PC-3 (cell line): Measurements from ENCODE around the gene NCMAP. TPM values are rescaled to one million over a fixed set of nuclear protein-coding genes. Genes with fewer than 3 reads are reported as not detected.

Experiments used
- ATAC-seq: fragments of 200-7000 bp; cut with Tn5 transposase; 2 replicates; pipeline ENCODE4 v1.9.1; 2020; ENCODE audit warnings: mild to moderate bottlenecking, moderate library complexity
- BruUV-seq: library from RNA; stranded (reverse); fragments of 400-500 nt; replicated peaks from 2 replicates; lab custom pipeline; 2021; lab: Mats Ljungman, UMichigan
- CTCF ChIA-PET: fragments of 300-600 bp; sonication (Branson Sonifier 250); formaldehyde crosslinking; loops from one replicate; lab custom pipeline; 2022; ENCODE audit warnings: antibody characterized with exemption; lab: Charles Lee
- POLR2A ChIA-PET: fragments of 300-600 bp; sonication (Branson Sonifier 250); formaldehyde crosslinking; loops from one replicate; lab custom pipeline; 2022; ENCODE audit warnings: antibody characterized with exemption; ENCODE audit not compliant: unreplicated experiment; lab: Charles Lee
- DNase-seq: peaks from one replicate; pipeline ENCODE4 v3.0.0-alpha.2; 2015
- H2AFZ ChIP-seq: fragments of 300-600 bp; sonication (generic); 2 replicates; pipeline ENCODE4 v1.6.0; 2016; ENCODE audit warnings: antibody characterized with exemption, low read length
- H3F3A ChIP-seq: fragments of 300-600 bp; sonication (generic); one replicate; pipeline ENCODE4 v1.6.0; 2017; ENCODE audit warnings: antibody characterized with exemption, low read length, control low read depth, mild to moderate bottlenecking; ENCODE audit not compliant: unreplicated experiment
- H3K27ac ChIP-seq: fragments of 300-600 bp; sonication (generic); 2 replicates; pipeline ENCODE4 v1.5.1; 2016; ENCODE audit warnings: mild to moderate bottlenecking, low read length
- H3K27me3 ChIP-seq: fragments of 300-600 bp; sonication (generic); 2 replicates; pipeline ENCODE4 v1.6.1; 2016; ENCODE audit warnings: low read length, mixed read lengths
- H3K36me3 ChIP-seq: fragments of 300-600 bp; sonication (generic); 2 replicates; pipeline ENCODE4 v1.6.1; 2016; ENCODE audit warnings: low read depth, mixed run types, low read length, mixed read lengths
- H3K4me1 ChIP-seq: fragments of 300-600 bp; sonication (generic); 2 replicates; pipeline ENCODE4 v1.5.1; 2016; ENCODE audit warnings: low read length; ENCODE audit not compliant: insufficient read depth
- H3K4me2 ChIP-seq: fragments of 300-600 bp; sonication (generic); 2 replicates; pipeline ENCODE4 v1.6.0; 2016; ENCODE audit warnings: low read length
- H3K4me3 ChIP-seq: fragments of 300-600 bp; sonication (generic); 2 replicates; pipeline ENCODE4 v1.5.1; 2016; ENCODE audit warnings: mild to moderate bottlenecking, low read length, mixed read lengths
- H3K79me2 ChIP-seq: fragments of 300-600 bp; sonication (generic); 2 replicates; pipeline ENCODE4 v1.6.1; 2017; ENCODE audit warnings: low read length, mixed read lengths
- H3K9ac ChIP-seq: fragments of 300-600 bp; sonication (generic); 2 replicates; pipeline ENCODE4 v1.6.0; 2016; ENCODE audit warnings: mild to moderate bottlenecking, low read length
- H3K9me2 ChIP-seq: fragments of 300-600 bp; sonication (generic); replicated peaks from 2 replicates; pipeline ENCODE4 v1.6.1; 2016; ENCODE audit warnings: mixed run types, low read length, mixed read lengths
- H3K9me3 ChIP-seq: fragments of 300-600 bp; sonication (generic); 2 replicates; pipeline ENCODE4 v1.6.1; 2016; ENCODE audit warnings: low read length, mixed read lengths
- H4K20me1 ChIP-seq: fragments of 300-600 bp; sonication (generic); 2 replicates; pipeline ENCODE4 v1.6.1; 2016; ENCODE audit warnings: low read length, mixed read lengths
- EZH2 ChIP-seq: fragments of 300-600 bp; sonication (generic); IDR thresholded peaks from one replicate; pipeline ENCODE4 v1.6.1; 2017; ENCODE audit warnings: antibody characterized with exemption, mild to moderate bottlenecking, low read length; ENCODE audit not compliant: unreplicated experiment
- EZH2phosphoT487 ChIP-seq: fragments of 300-600 bp; sonication (generic); IDR thresholded peaks from 2 replicates; pipeline ENCODE4 v1.6.1; 2018; ENCODE audit warnings: mild to moderate bottlenecking, antibody characterized with exemption, low read length, borderline replicate concordance
- intact Hi-C: fragments of 100-400 bp; cut with micrococcal nuclease; formaldehyde crosslinking; loops from 2 replicates; pipeline ENCODE4 v1.9.0; 2023
- total RNA-seq: library from RNA; depleted of rRNA; stranded (reverse); fragments of >200 nt; gene quantifications from 2 replicates; pipeline ENCODE4 v1.2.3, GENCODE V29; 2014
- TF ChIP-seq, protein P1 (sequence below): fragments of 300-600 bp; sonication (generic); conservative IDR thresholded peaks from 2 replicates; pipeline ENCODE4 v1.5.1; 2017; ENCODE audit warnings: antibody characterized with exemption, low read depth, mild to moderate bottlenecking, low read length

NCMAP gene
- total RNA-seq, 1 experiment from 2014 or later = 1.8 TPM

DNA sequence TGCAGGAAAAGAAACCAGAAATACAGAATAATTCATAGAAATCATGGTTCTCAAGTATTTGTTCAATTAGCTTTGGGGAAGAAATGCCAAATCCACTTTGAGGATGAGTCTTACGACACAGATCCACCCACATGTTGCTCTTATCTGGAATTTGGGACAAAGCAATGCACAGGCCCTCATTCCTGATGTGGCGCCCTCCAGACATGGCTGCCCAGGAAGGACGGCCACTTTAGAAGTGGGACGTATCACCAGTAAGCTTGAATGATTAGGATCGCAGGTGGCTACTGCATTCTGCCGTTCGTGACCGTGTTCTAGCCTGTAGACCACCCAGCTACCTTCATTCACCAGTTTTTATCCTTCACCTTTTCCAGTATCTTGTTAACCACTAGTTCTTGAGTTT, 20.1 kb upstream of the NCMAP start:
- Histone ChIP-seq H3K36me3 (peaks cover 6% of the 10 kb centered on the region; the same call in 1 of the 2 replicates), H3K79me2 (no peaks in the 10 kb centered on the region), H3K9me2 (no peaks in the 10 kb centered on the region), H3K9me3 (no peaks in the 10 kb centered on the region), H3K27me3 (no peaks in the 10 kb centered on the region), H3K4me3 (no peak overlapping the region), H3K9ac (no peak overlapping the region), H3F3A (no peaks in the 10 kb centered on the region), H4K20me1 (no peaks in the 10 kb centered on the region), H2AFZ (no peak overlapping the region), H3K4me2 (no peak overlapping the region), H3K4me1 (peaks cover 12% of the 10 kb centered on the region), H3K27ac (no peak overlapping the region)
- DNase-seq (no peak), ATAC-seq (no peak)
- intact Hi-C loops = no loop called here
- BruUV-seq = TSS peak; percentile 16
- TF ChIP-seq, protein P1, sequence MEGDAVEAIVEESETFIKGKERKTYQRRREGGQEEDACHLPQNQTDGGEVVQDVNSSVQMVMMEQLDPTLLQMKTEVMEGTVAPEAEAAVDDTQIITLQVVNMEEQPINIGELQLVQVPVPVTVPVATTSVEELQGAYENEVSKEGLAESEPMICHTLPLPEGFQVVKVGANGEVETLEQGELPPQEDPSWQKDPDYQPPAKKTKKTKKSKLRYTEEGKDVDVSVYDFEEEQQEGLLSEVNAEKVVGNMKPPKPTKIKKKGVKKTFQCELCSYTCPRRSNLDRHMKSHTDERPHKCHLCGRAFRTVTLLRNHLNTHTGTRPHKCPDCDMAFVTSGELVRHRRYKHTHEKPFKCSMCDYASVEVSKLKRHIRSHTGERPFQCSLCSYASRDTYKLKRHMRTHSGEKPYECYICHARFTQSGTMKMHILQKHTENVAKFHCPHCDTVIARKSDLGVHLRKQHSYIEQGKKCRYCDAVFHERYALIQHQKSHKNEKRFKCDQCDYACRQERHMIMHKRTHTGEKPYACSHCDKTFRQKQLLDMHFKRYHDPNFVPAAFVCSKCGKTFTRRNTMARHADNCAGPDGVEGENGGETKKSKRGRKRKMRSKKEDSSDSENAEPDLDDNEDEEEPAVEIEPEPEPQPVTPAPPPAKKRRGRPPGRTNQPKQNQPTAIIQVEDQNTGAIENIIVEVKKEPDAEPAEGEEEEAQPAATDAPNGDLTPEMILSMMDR = no peak
- TF ChIP-seq EZH2phosphoT487 = no peak
- TF ChIP-seq EZH2 = no peak
- ChIA-PET POLR2A (no interaction called here), CTCF (no interaction called here)

DNA sequence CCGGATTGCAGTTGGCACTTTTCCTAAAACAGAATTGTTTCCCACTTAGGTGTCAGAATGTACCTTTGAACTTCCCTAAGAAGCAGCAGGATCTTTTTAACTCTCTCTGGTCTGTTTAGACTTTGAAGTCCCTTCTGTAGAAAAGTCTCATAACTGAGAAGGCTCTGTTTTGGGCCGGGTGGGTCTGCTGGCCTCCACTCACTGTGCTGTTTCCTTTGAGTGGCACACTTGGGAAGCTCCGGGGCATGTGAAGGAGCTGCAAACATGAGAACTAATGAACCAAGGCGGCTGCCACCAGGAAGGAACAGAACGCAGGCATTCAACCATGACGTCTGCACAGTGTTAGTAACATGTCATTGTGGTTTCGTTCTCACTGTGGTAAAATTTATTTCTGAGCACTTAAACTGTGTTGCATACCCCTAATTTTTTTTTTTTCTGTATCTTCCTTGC, 19.5 kb upstream of the NCMAP start:
- Histone ChIP-seq H3K9me2 (no peaks in the 10 kb centered on the region), H3F3A (no peaks in the 10 kb centered on the region), H3K4me2 (no peak overlapping the region), H3K36me3 (peaks cover 6% of the 10 kb centered on the region; the same call in 1 of the 2 replicates), H3K9me3 (no peaks in the 10 kb centered on the region), H3K4me3 (no peak overlapping the region), H4K20me1 (no peaks in the 10 kb centered on the region), H3K27me3 (no peaks in the 10 kb centered on the region), H3K9ac (no peak overlapping the region), H3K79me2 (no peaks in the 10 kb centered on the region), H3K27ac (no peak overlapping the region), H3K4me1 (peaks cover 17% of the 10 kb centered on the region), H2AFZ (no peak overlapping the region)
- ChIA-PET CTCF (no interaction called here), POLR2A (no interaction called here)
- no peak for ATAC-seq
- no peak for TF ChIP-seq EZH2phosphoT487
- TF ChIP-seq EZH2 = no peak
- TF ChIP-seq, protein P1 = no peak
- DNase-seq = no peak
- intact Hi-C loops = no loop called here
- BruUV-seq = no TSS peak

DNA sequence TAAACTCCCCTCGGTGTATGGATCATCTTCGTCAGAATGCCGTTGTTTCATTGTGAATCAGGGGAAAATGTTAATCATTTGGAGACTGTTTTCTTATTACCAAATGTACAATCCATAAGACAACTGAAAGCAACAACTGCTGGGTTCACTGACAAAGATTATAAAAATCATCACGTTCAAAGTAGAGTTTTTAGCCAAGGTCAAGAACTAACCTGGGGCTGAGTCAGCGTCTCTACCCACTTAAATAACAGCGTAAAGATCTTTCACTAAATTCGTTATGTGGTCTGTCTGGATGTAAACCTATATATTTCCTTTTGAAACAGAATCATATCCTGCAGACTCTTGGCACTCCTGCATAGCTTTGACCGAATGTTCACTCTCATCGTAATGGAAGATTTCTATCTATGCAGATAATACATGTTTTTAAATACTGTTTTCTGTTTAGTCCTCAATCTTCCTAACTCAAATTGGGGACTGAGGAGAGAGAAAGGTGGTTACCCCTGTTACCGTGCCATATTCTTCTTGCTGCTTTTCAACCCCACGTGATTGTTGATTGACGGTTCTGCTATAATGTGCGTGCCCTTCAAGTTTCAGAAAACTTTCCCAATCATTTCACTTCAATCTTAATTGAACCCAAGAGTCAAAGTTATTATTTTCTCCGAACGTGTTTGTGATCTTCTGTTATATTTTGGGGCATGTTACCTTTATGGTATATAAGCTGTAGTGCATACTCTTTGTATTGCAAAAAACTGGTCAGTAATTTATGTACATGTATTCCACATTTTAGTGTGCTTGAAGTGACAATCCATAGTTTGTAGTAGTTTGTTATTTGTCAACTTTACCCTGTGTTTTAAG, 15.6 kb upstream of the NCMAP start:
- H4K20me1 ChIP-seq = no peaks in the 10 kb centered on the region
- H3K27me3 ChIP-seq = no peaks in the 10 kb centered on the region
- no peaks in the 10 kb centered on the region for H3K79me2 ChIP-seq
- H3K4me3 ChIP-seq = peak overlapping the region; percentile 2; the same call in 1 of the 2 replicates
- peak overlapping the region; percentile 80 for H3K4me2 ChIP-seq
- H2AFZ ChIP-seq = no peak overlapping the region
- H3K9me3 ChIP-seq = no peaks in the 10 kb centered on the region
- no TSS peak for BruUV-seq
- H3K4me1 ChIP-seq = peaks cover 51% of the 10 kb centered on the region
- CTCF ChIA-PET = interaction anchor here (0.5 to 0.8 kb wide), 8 partner anchors 28 to 730 kb away, joined by 3 to 5 read pairs (median 3); no protein-coding TSS in a partner anchor
- TF ChIP-seq, protein P1 = no peak
- TF ChIP-seq EZH2 (no peak), EZH2phosphoT487 (no peak)
- H3K9ac ChIP-seq = no peak overlapping the region
- H3K27ac ChIP-seq = peak overlapping the region; percentile 83
- ATAC-seq = no peak
- H3K9me2 ChIP-seq = no peaks in the 10 kb centered on the region
- peaks cover 2% of the 10 kb centered on the region for H3K36me3 ChIP-seq
- POLR2A ChIA-PET = interaction anchor here (0.6 to 0.7 kb wide), 2 partner anchors 9 to 25 kb away, joined by 3 to 7 read pairs; no protein-coding TSS in a partner anchor
- intact Hi-C loops = no loop called here
- no peak for DNase-seq
- no peaks in the 10 kb centered on the region for H3F3A ChIP-seq
